ENCODE results near the gene JUND. TPM values are rescaled to one million over a fixed set of nuclear protein-coding genes. Genes with fewer than 3 reads are reported as not detected.

The JUND gene
- total RNA-seq, 2 donors from 2014 or later, result 1,212 to 1,401 TPM

Other genes with a start within 250 kb of the JUND start
- gene IL12RB1, start 194.7 kb downstream of the JUND start, total RNA-seq, result 10 to 100 TPM; 56.7 to 71.1 TPM
- gene MAST3, start 183.8 kb downstream of the JUND start, total RNA-seq, result 10 to 100 TPM; 38.2 to 50.8 TPM
- gene PIK3R2, start 128.5 kb downstream of the JUND start, total RNA-seq, result 1 to 10 TPM; 8.6 to 9.1 TPM
- gene IFI30, start 107.8 kb downstream of the JUND start, total RNA-seq, result 10 to 100 TPM; 10.1 to 25.8 TPM
- 1 to 10 TPM; 3.8 TPM for gene MPV17L2, start 88.4 kb downstream of the JUND start, total RNA-seq
- gene RAB3A, start 77.6 kb downstream of the JUND start, total RNA-seq, result 10 to 100 TPM in 1 of 2 donors, 1 to 10 TPM in 1; 7.4 to 15.3 TPM
- under 1 TPM in 1 of 2 donors, not detected in 1; 0.31 TPM for gene PDE4C, start 55.2 kb downstream of the JUND start, total RNA-seq
- 10 to 100 TPM; 16.5 to 21.9 TPM for gene IQCN, start 7.2 kb downstream of the JUND start, total RNA-seq
- gene LSM4, start 41.5 kb upstream of the JUND start, total RNA-seq, result 10 to 100 TPM; 43.3 to 46.6 TPM
- 10 to 100 TPM; 22.0 to 28.3 TPM for gene PGPEP1, start 59.0 kb upstream of the JUND start, total RNA-seq
- under 1 TPM; 0.29 to 0.85 TPM for gene GDF15, start 104.5 kb upstream of the JUND start, total RNA-seq
- 1 to 10 TPM in 1 of 2 donors, under 1 TPM in 1; 0.63 to 3.2 TPM for gene LRRC25, start 116.0 kb upstream of the JUND start, total RNA-seq
- gene SSBP4, start 137.8 kb upstream of the JUND start, total RNA-seq, result 100 to 1,000 TPM; 112 to 113 TPM
- gene ISYNA1, start 156.5 kb upstream of the JUND start, total RNA-seq, result 10 to 100 TPM; 37.6 to 39.6 TPM
- gene ELL, start 240.4 kb upstream of the JUND start, total RNA-seq, result 10 to 100 TPM; 51.0 to 62.8 TPM